PFSK-1 (cell line): ENCODE results near the gene XYLT1.

Experiments
- FOXP2 ChIP-seq: optimal IDR thresholded peaks from 2 replicates; pipeline ENCODE3; 2011; ENCODE audit warnings: borderline replicate concordance, control low read depth, inconsistent platforms; ENCODE audit not compliant: insufficient read depth; ENCODE audit errors: extremely low read length, extremely low read depth
- POLR2AphosphoS5 ChIP-seq: IDR thresholded peaks from 2 replicates; pipeline ENCODE4 v1.6.1; 2012; ENCODE audit warnings: low read depth, mild to moderate bottlenecking, control low read depth, low read length, moderate library complexity
- REST ChIP-seq, 2 experiments: IDR thresholded peaks; 2 replicates each; pipeline versions ENCODE4 v1.6.1 to v1.8.0; 2011 to 2012; ENCODE audit warnings: low read depth in 2 of 2, low read length in 2 of 2, control low read depth in 1 of 2, inconsistent platforms in 1 of 2, mild to moderate bottlenecking in 1 of 2, moderate library complexity in 1 of 2; ENCODE audit not compliant: insufficient read depth in 1 of 2
- SIN3A ChIP-seq: IDR thresholded peaks from 2 replicates; pipeline ENCODE4 v1.6.1; 2012; ENCODE audit warnings: mild to moderate bottlenecking, low read length, moderate library complexity, borderline replicate concordance; ENCODE audit not compliant: insufficient read depth
- TAF1 ChIP-seq: IDR thresholded peaks from 2 replicates; pipeline ENCODE4 v1.6.1; 2012; ENCODE audit warnings: low read length, control low read depth, borderline replicate concordance; ENCODE audit not compliant: insufficient read depth

Gene XYLT1

GRCh38 chr16:17269439-17269838 lies 201.3 kb downstream of the XYLT1 start:
- TF ChIP-seq POLR2AphosphoS5: no peak
- TF ChIP-seq FOXP2: no peak
- TF ChIP-seq TAF1: no peak
- TF ChIP-seq SIN3A: no peak
- TF ChIP-seq REST (IDR thresholded peaks at IDR 0.05; ENCODE audit: insufficient read depth in 1 of 2, low read depth in 2 of 2, low read length in 2 of 2): no peak

- TF ChIP-seq SIN3A (no peak), POLR2AphosphoS5 (no peak), TAF1 (no peak), FOXP2 (no peak), REST (IDR thresholded peaks at IDR 0.05; ENCODE audit: insufficient read depth in 1 of 2, low read depth in 2 of 2, low read length in 2 of 2) (no peak)
These were observed 204.0 kb downstream of the XYLT1 start for GRCh38 chr16:17266608-17267313.

- no peak for TF ChIP-seq TAF1
- TF ChIP-seq FOXP2: no peak
- TF ChIP-seq REST (IDR thresholded peaks at IDR 0.05; ENCODE audit: insufficient read depth in 1 of 2, low read depth in 2 of 2, low read length in 2 of 2): no peak
- TF ChIP-seq POLR2AphosphoS5: no peak
- no peak for TF ChIP-seq SIN3A
These were observed 205.6 kb downstream of the XYLT1 start for GRCh38 chr16:17265154-17265553.

- no peak for TF ChIP-seq POLR2AphosphoS5
- TF ChIP-seq REST (IDR thresholded peaks at IDR 0.05; ENCODE audit: insufficient read depth in 1 of 2, low read depth in 2 of 2, low read length in 2 of 2): no peak
- TF ChIP-seq FOXP2: no peak
- TF ChIP-seq SIN3A: no peak
- no peak for TF ChIP-seq TAF1
These were observed 209.4 kb downstream of the XYLT1 start for GRCh38 chr16:17261197-17261858.

GRCh38 chr16:17260276-17260849 lies 210.4 kb downstream of the XYLT1 start:
- TF ChIP-seq REST (IDR thresholded peaks at IDR 0.05; ENCODE audit: insufficient read depth in 1 of 2, low read depth in 2 of 2, low read length in 2 of 2) (no peak), FOXP2 (no peak), TAF1 (no peak), SIN3A (no peak), POLR2AphosphoS5 (no peak)
